A549 (cell line): ENCODE results near the gene CYB5D1. TPM values are rescaled to one million over a fixed set of nuclear protein-coding genes. Genes with fewer than 3 reads are reported as not detected.

ENCODE experiments used
- ATAC-seq, 2 experiments: fragments of 200-7000 bp in 1 of 2; fragments of >200 bp in 1 of 2; cut with Nextera tagmentation in 1 of 2; cut with Tn5 transposase in 1 of 2; 3 replicates each; pipeline versions ENCODE4 v1.8.0 to v1.9.1; 2018 to 2020; ENCODE audit warnings: mild to moderate bottlenecking in 1 of 2, moderate library complexity in 1 of 2
- CTCF ChIA-PET: fragments of 300-600 bp; sonication (Branson Sonifier 250); formaldehyde crosslinking; extraction: SDS; loops from one replicate; lab custom pipeline; 2021; ENCODE audit warnings: antibody characterized with exemption, inconsistent platforms; lab: Yijun Ruan, JAX
- POLR2A ChIA-PET: fragments of 350-600 bp; formaldehyde crosslinking; extraction: SDS; loops from one replicate; lab custom pipeline; 2021; ENCODE audit warnings: antibody characterized with exemption, inconsistent platforms; lab: Yijun Ruan, JAX
- DNase-seq, 2 experiments: peaks; one replicate each; pipeline versions ENCODE4 v3.0.0 to v3.0.0-alpha.2; 2011 to 2016; ENCODE audit warnings: low read depth in 1 of 2, low spot score in 1 of 2
- FAIRE-seq: peaks from 2 replicates; lab custom pipeline; 2011; peaks lifted over from hg19 to GRCh38; lab: Jason Lieb, UNC
- H3K27ac ChIP-seq, 2 experiments: fragments of >200 bp; sonication (Bioruptor Twin); formaldehyde crosslinking; 3 replicates each; pipeline ENCODE4 v1.5.1; 2016 to 2017
- H3K4me1 ChIP-seq: fragments of >200 bp; sonication (Bioruptor Twin); formaldehyde crosslinking; 3 replicates; pipeline ENCODE4 v1.6.1; 2016
- H3K4me2 ChIP-seq: fragments of >200 bp; sonication (Bioruptor Twin); formaldehyde crosslinking; 3 replicates; pipeline ENCODE4 v1.6.1; 2016
- H3K4me3 ChIP-seq: fragments of >200 bp; sonication (Bioruptor Twin); formaldehyde crosslinking; 3 replicates; pipeline ENCODE4 v1.5.1; 2016
- H3K9me3 ChIP-seq: fragments of >200 bp; sonication (Bioruptor Twin); formaldehyde crosslinking; 3 replicates; pipeline ENCODE4 v1.6.1; 2016
- CBX8 ChIP-seq: fragments of 200-600 bp; sonication (generic); IDR thresholded peaks from 2 replicates; pipeline ENCODE4 v1.6.1; 2016
- EP300 ChIP-seq, 2 experiments: fragments of >200 bp; sonication (Bioruptor Twin); formaldehyde crosslinking; IDR thresholded peaks; 2 replicates in 1 of 2; 3 replicates in 1 of 2; pipeline ENCODE4 v1.6.1; 2016 to 2017
- HEYL ChIP-seq: fragments of 250-450 bp; sonication (Bioruptor Pico); IDR thresholded peaks from 2 replicates; pipeline ENCODE4 v1.8.0; 2021; ENCODE audit warnings: mild to moderate bottlenecking, moderate library complexity
- HOXB13 ChIP-seq: fragments of 250-450 bp; sonication (Bioruptor Pico); IDR thresholded peaks from 2 replicates; pipeline ENCODE4 v1.5.0; 2020; ENCODE audit warnings: low read depth, mild to moderate bottlenecking, moderate library complexity
- MYC ChIP-seq: IDR thresholded peaks from 2 replicates; pipeline ENCODE4 v1.6.1; 2012; ENCODE audit warnings: mild to moderate bottlenecking, inconsistent platforms, low read length, improper control_type of control experiment, borderline replicate concordance
- NPAS2 ChIP-seq: fragments of 250-450 bp; sonication (Bioruptor Pico); IDR thresholded peaks from 2 replicates; pipeline ENCODE4 v1.8.0; 2022; ENCODE audit warnings: mild to moderate bottlenecking, moderate library complexity, borderline replicate concordance
- NR3C1 ChIP-seq: fragments of >200 bp; sonication (Bioruptor Twin); formaldehyde crosslinking; IDR thresholded peaks from 3 replicates; pipeline ENCODE4 v1.6.1; 2017
- PHF8 ChIP-seq: fragments of 200-600 bp; sonication (generic); IDR thresholded peaks from 2 replicates; pipeline ENCODE4 v1.6.1; 2016; ENCODE audit warnings: low read depth, mild to moderate bottlenecking, antibody characterized with exemption, moderate library complexity, borderline replicate concordance
- POLR2AphosphoS2 ChIP-seq: conservative IDR thresholded peaks from 2 replicates; pipeline ENCODE4 v1.6.1; 2012; ENCODE audit warnings: low read length, improper control_type of control experiment, inconsistent platforms
- RARB ChIP-seq: fragments of 250-450 bp; sonication (Bioruptor Pico); IDR thresholded peaks from 2 replicates; pipeline ENCODE4 v1.8.0; 2021; ENCODE audit warnings: mild to moderate bottlenecking, moderate library complexity
- RCOR1 ChIP-seq: fragments of 150-350 bp; IDR thresholded peaks from 2 replicates; pipeline ENCODE4 v1.6.1; 2014; ENCODE audit warnings: antibody characterized with exemption, low read length, low read depth
- RFX5 ChIP-seq: fragments of 450-650 bp; IDR thresholded peaks from 2 replicates; pipeline ENCODE4 v1.7.1; 2014; ENCODE audit warnings: antibody characterized with exemption, mild to moderate bottlenecking, moderate library complexity
- SREBF2 ChIP-seq: fragments of 450-650 bp; IDR thresholded peaks from 2 replicates; pipeline ENCODE4 v1.6.1; 2014; ENCODE audit warnings: mild to moderate bottlenecking, moderate library complexity
- ZFP36 ChIP-seq: fragments of 450-650 bp; IDR thresholded peaks from 2 replicates; pipeline ENCODE4 v1.6.1; 2014; ENCODE audit warnings: borderline replicate concordance; ENCODE audit not compliant: partially characterized antibody
- ZSCAN20 ChIP-seq: fragments of 250-450 bp; sonication (Bioruptor Pico); IDR thresholded peaks from 2 replicates; pipeline ENCODE4 v1.8.0; 2022; ENCODE audit warnings: mild to moderate bottlenecking, moderate library complexity
- WGBS: methylation state at CpG from one replicate; pipeline ENCODE4 v1.1.6; 2017; ENCODE audit errors: missing lambda C conversion rate; 5-methylcytosine and 5-hydroxymethylcytosine counted together
- polyA plus RNA-seq, 4 experiments: library from polyadenylated mRNA; depleted of rRNA in 3 of 4; stranded (reverse); fragments of >200 nt; fragmentation: RNase III in 1 of 4; extraction: RNeasy Plus Mini Kit Qiagen cat#74134 plus additional on column Dnase treatment in 1 of 4; gene quantifications; 2 replicates in 3 of 4; 3 replicates in 1 of 4; pipeline ENCODE4 v1.2.3, GENCODE V29; 2011 to 2017
- TF ChIP-seq, protein P1 (sequence below): fragments of 150-350 bp; IDR thresholded peaks from 2 replicates; pipeline ENCODE4 v1.6.1; 2014; ENCODE audit warnings: low read depth, mild to moderate bottlenecking, low read length
- TF ChIP-seq, protein P2 (sequence below): fragments of 450-650 bp; IDR thresholded peaks from 2 replicates; pipeline ENCODE4 v1.6.1; 2014; ENCODE audit warnings: antibody characterized with exemption
- TF ChIP-seq, protein P3 (sequence below): fragments of 250-450 bp; sonication (Bioruptor Pico); IDR thresholded peaks from 2 replicates; pipeline ENCODE4 v1.5.0; 2020; ENCODE audit warnings: low read depth, mild to moderate bottlenecking, moderate library complexity
- TF ChIP-seq, protein P4 (sequence below): fragments of >200 bp; sonication (Bioruptor Twin); formaldehyde crosslinking; IDR thresholded peaks from 3 replicates; pipeline ENCODE4 v1.6.1; 2016
- TF ChIP-seq, protein P5 (sequence below): fragments of 250-450 bp; sonication (Bioruptor Pico); IDR thresholded peaks from 2 replicates; pipeline ENCODE4 v1.5.0; 2021; ENCODE audit warnings: mild to moderate bottlenecking, moderate library complexity, borderline replicate concordance
- TF ChIP-seq, protein P6 (sequence below): fragments of >200 bp; sonication (Bioruptor Twin); formaldehyde crosslinking; IDR thresholded peaks from 2 replicates; pipeline ENCODE4 v1.6.1; 2016

The CYB5D1 gene
- polyA plus RNA-seq, 2 of the 4 experiments (the other 2 are of a cell fraction): 20.4 to 28.2 TPM

DNA sequence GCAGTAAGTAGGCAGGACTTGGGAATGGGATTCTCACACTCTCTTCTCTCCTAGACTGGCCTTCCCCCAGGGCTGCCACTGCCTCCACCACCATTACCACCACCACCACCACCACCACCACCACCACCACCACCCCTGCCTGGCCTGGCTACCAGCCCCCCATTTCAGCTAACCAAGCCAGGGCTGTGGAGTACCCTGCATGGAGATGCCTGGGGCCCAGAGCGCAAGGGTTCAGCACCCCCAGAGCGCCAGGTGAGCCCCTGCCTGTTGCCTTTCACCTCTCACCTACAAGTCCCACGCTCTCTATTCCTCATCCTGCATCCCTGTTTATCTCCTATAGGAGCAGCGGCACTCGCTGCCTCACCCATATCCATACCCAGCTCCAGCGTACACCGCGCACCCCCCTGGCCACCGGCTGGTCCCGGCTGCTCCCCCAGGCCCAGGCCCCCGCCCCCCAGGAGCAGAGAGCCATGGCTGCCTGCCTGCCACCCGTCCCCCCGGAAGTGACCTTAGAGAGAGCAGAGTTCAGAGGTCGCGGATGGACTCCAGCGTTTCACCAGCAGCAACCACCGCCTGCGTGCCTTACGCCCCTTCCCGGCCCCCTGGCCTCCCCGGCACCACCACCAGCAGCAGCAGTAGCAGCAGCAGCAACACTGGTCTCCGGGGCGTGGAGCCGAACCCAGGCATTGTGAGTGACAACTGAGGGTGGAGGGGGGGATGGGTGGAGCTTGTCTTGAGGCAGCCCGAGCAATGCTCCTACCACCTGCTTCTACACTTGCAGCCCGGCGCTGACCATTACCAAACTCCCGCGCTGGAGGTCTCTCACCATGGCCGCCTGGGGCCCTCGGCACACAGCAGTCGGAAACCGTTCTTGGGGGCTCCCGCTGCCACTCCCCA is 10.8 kb upstream of the CYB5D1 start (continued):
- no peak for TF ChIP-seq PHF8
- no peak for TF ChIP-seq POLR2AphosphoS2
- TF ChIP-seq RFX5: no peak
- TF ChIP-seq NPAS2 (CRISPR knock-in tag): no peak
- no peak for TF ChIP-seq RCOR1
- TF ChIP-seq, all 56 proteins: peak for 0

DNA sequence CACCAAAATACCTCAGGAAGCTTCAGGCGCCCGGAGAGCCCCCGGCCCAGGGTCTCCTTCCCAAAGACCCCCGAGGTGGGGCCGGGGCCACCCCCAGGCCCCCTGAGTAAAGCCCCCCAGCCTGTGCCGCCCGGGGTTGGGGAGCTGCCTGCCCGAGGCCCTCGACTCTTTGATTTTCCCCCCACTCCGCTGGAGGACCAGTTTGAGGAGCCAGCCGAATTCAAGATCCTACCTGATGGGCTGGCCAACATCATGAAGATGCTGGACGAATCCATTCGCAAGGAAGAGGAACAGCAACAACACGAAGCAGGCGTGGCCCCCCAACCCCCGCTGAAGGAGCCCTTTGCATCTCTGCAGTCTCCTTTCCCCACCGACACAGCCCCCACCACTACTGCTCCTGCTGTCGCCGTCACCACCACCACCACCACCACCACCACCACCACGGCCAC is 9.6 kb upstream of the CYB5D1 start:
- FAIRE-seq: no peak
- no peak overlapping the region for H3K4me3 ChIP-seq
- H3K9me3 ChIP-seq: no peaks in the 10 kb centered on the region
- DNase-seq: no peak
- H3K4me2 ChIP-seq: no peak overlapping the region
- ChIA-PET CTCF (interaction anchor here (7.7 to 25.1 kb wide), 2 partner anchors 18 to 105 kb away, joined by 77 to 677 read pairs; partner anchors contain the start of gene KDM6B), POLR2A (no interaction called here)
- no peak overlapping the region for H3K27ac ChIP-seq
- peaks cover 19% of the 10 kb centered on the region; the same call in 2 of the 3 replicates for H3K4me1 ChIP-seq
- ATAC-seq: no peak
- 91% methylated on average over 14 of the region's 20 CpGs for WGBS
- TF ChIP-seq, protein P1, sequence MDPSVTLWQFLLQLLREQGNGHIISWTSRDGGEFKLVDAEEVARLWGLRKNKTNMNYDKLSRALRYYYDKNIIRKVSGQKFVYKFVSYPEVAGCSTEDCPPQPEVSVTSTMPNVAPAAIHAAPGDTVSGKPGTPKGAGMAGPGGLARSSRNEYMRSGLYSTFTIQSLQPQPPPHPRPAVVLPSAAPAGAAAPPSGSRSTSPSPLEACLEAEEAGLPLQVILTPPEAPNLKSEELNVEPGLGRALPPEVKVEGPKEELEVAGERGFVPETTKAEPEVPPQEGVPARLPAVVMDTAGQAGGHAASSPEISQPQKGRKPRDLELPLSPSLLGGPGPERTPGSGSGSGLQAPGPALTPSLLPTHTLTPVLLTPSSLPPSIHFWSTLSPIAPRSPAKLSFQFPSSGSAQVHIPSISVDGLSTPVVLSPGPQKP: no peak
- TF ChIP-seq, protein P2, sequence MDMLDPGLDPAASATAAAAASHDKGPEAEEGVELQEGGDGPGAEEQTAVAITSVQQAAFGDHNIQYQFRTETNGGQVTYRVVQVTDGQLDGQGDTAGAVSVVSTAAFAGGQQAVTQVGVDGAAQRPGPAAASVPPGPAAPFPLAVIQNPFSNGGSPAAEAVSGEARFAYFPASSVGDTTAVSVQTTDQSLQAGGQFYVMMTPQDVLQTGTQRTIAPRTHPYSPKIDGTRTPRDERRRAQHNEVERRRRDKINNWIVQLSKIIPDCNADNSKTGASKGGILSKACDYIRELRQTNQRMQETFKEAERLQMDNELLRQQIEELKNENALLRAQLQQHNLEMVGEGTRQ: no peak
- TF ChIP-seq NR3C1: no peak
- TF ChIP-seq RARB (CRISPR knock-in tag): no peak
- no peak for TF ChIP-seq ZSCAN20 (CRISPR knock-in tag)
- TF ChIP-seq, protein P3, sequence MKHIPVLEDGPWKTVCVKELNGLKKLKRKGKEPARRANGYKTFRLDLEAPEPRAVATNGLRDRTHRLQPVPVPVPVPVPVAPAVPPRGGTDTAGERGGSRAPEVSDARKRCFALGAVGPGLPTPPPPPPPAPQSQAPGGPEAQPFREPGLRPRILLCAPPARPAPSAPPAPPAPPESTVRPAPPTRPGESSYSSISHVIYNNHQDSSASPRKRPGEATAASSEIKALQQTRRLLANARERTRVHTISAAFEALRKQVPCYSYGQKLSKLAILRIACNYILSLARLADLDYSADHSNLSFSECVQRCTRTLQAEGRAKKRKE (CRISPR knock-in tag): no peak
- TF ChIP-seq HOXB13 (CRISPR knock-in tag): no peak
- TF ChIP-seq, protein P4, sequence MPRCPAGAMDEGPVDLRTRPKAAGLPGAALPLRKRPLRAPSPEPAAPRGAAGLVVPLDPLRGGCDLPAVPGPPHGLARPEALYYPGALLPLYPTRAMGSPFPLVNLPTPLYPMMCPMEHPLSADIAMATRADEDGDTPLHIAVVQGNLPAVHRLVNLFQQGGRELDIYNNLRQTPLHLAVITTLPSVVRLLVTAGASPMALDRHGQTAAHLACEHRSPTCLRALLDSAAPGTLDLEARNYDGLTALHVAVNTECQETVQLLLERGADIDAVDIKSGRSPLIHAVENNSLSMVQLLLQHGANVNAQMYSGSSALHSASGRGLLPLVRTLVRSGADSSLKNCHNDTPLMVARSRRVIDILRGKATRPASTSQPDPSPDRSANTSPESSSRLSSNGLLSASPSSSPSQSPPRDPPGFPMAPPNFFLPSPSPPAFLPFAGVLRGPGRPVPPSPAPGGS: no peak
- TF ChIP-seq, protein P5, sequence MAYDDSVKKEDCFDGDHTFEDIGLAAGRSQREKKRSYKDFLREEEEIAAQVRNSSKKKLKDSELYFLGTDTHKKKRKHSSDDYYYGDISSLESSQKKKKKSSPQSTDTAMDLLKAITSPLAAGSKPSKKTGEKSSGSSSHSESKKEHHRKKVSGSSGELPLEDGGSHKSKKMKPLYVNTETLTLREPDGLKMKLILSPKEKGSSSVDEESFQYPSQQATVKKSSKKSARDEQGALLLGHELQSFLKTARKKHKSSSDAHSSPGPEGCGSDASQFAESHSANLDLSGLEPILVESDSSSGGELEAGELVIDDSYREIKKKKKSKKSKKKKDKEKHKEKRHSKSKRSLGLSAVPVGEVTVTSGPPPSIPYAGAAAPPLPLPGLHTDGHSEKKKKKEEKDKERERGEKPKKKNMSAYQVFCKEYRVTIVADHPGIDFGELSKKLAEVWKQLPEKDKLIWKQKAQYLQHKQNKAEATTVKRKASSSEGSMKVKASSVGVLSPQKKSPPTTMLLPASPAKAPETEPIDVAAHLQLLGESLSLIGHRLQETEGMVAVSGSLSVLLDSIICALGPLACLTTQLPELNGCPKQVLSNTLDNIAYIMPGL (CRISPR knock-in tag): no peak
- TF ChIP-seq, protein P6, sequence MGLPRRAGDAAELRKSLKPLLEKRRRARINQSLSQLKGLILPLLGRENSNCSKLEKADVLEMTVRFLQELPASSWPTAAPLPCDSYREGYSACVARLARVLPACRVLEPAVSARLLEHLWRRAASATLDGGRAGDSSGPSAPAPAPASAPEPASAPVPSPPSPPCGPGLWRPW: no peak
- TF ChIP-seq EP300 (IDR thresholded peaks at IDR 0.05): no peak
- no peak for TF ChIP-seq SREBF2
- no peak for TF ChIP-seq MYC
- TF ChIP-seq RCOR1: no peak
- TF ChIP-seq HEYL (CRISPR knock-in tag): no peak
- TF ChIP-seq ZFP36: no peak
- no peak for TF ChIP-seq NPAS2 (CRISPR knock-in tag)
- TF ChIP-seq CBX8: no peak
- TF ChIP-seq, all 56 proteins: peak for 0
